DOHH2 (cell line): ENCODE measurements around the gene CREB1.

Experiments
- H3F3A ChIP-seq: fragments of 200-600 bp; sonication (generic), shearing (Covaris generic); 2 replicates; pipeline ENCODE4 v1.6.0; 2016; ENCODE audit warnings: antibody characterized with exemption, mild to moderate bottlenecking; ENCODE audit not compliant: control insufficient read depth, insufficient read depth
- H3K27ac ChIP-seq: fragments of 200-600 bp; sonication (generic); 2 replicates; pipeline ENCODE4 v1.5.1; 2014; ENCODE audit warnings: low read depth, mild to moderate bottlenecking, low read length, moderate library complexity
- H3K27me3 ChIP-seq: fragments of 200-600 bp; sonication (generic); 2 replicates; pipeline ENCODE4 v1.6.1; 2014; ENCODE audit warnings: mild to moderate bottlenecking, low read length, mixed read lengths; ENCODE audit not compliant: control insufficient read depth
- H3K36me3 ChIP-seq: fragments of 200-600 bp; sonication (generic); 2 replicates; pipeline ENCODE4 v1.6.1; 2014; ENCODE audit warnings: mild to moderate bottlenecking, low read length, moderate library complexity, mixed read lengths; ENCODE audit not compliant: control insufficient read depth
- H3K4me1 ChIP-seq: fragments of 200-600 bp; sonication (generic); 2 replicates; pipeline ENCODE4 v1.6.1; 2014; ENCODE audit warnings: mild to moderate bottlenecking, low read length, mixed read lengths; ENCODE audit not compliant: control insufficient read depth
- H3K4me2 ChIP-seq: fragments of 200-600 bp; sonication (generic); 2 replicates; pipeline ENCODE4 v1.6.0; 2014; ENCODE audit warnings: mild to moderate bottlenecking, low read length, moderate library complexity
- H3K4me3 ChIP-seq: fragments of 200-600 bp; sonication (generic); 2 replicates; pipeline ENCODE4 v1.5.1; 2014; ENCODE audit warnings: mild to moderate bottlenecking, low read length, mixed read lengths
- H3K79me2 ChIP-seq: fragments of 200-600 bp; sonication (generic); 2 replicates; pipeline ENCODE4 v1.6.1; 2014; ENCODE audit warnings: mild to moderate bottlenecking, low read length, mixed read lengths; ENCODE audit not compliant: control insufficient read depth
- H3K9me2 ChIP-seq: fragments of 200-600 bp; sonication (generic); replicated peaks from 2 replicates; pipeline ENCODE4 v1.6.1; 2014; ENCODE audit warnings: mild to moderate bottlenecking, low read length, mixed read lengths; ENCODE audit not compliant: control insufficient read depth
- H3K9me3 ChIP-seq: fragments of 200-600 bp; sonication (generic); 2 replicates; pipeline ENCODE4 v1.6.1; 2014; ENCODE audit warnings: antibody characterized with exemption, low read length, mixed read lengths; ENCODE audit not compliant: control insufficient read depth, insufficient read depth
- H4K20me1 ChIP-seq: fragments of 200-600 bp; sonication (generic); 2 replicates; pipeline ENCODE4 v1.6.0; 2014; ENCODE audit warnings: low read depth, mild to moderate bottlenecking, antibody characterized with exemption, low read length, moderate library complexity; ENCODE audit not compliant: control insufficient read depth, insufficient read depth
- EZH2phosphoT487 ChIP-seq: fragments of 200-600 bp; sonication (generic); IDR thresholded peaks from 2 replicates; pipeline ENCODE4 v1.6.1; 2017; ENCODE audit warnings: borderline replicate concordance, mild to moderate bottlenecking, antibody characterized with exemption, low read length, moderate library complexity, mixed read lengths
- TF ChIP-seq, protein P1 (sequence below): fragments of 200-600 bp; sonication (generic); IDR thresholded peaks from one replicate; pipeline ENCODE4 v1.5.1; 2014; ENCODE audit warnings: antibody characterized with exemption, mild to moderate bottlenecking, low read depth, low read length; ENCODE audit not compliant: poor library complexity, severe bottlenecking

Gene CREB1

DNA sequence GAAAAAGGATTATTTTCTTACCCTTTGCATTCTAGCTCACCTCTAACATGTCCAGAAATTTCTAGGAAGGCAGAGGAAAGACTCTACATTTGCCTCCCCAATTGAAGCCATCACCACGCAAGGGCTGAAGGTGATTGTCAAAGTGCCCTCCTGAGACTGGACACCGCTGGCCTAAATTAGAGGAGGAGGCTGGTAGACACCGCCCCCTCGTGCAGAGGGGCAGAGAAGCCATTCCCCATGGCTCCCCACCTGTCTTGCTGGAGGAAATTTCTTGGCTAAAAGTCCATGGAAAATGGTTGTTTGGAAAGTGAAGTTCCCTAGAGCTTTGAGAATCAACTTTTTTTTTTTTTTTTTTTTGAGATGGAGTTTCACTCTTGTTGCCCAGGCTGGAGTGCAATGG is 31.3 kb upstream of the CREB1 start:
- H3K79me2 ChIP-seq = no peaks in the 10 kb centered on the region
- H3K4me1 ChIP-seq = peaks cover 33% of the 10 kb centered on the region
- H3K9me2 ChIP-seq = no peaks in the 10 kb centered on the region
- no peaks in the 10 kb centered on the region for H3K36me3 ChIP-seq
- H3K27me3 ChIP-seq = 0 out of 2 replicates have a peak, but pooled peaks cover 12% of the 10 kb centered on the region
- H3K27ac ChIP-seq = no peak overlapping the region
- H3F3A ChIP-seq = no peaks in the 10 kb centered on the region
- H3K4me2 ChIP-seq = no peak overlapping the region
- no peaks in the 10 kb centered on the region for H3K9me3 ChIP-seq
- TF ChIP-seq, protein P1, sequence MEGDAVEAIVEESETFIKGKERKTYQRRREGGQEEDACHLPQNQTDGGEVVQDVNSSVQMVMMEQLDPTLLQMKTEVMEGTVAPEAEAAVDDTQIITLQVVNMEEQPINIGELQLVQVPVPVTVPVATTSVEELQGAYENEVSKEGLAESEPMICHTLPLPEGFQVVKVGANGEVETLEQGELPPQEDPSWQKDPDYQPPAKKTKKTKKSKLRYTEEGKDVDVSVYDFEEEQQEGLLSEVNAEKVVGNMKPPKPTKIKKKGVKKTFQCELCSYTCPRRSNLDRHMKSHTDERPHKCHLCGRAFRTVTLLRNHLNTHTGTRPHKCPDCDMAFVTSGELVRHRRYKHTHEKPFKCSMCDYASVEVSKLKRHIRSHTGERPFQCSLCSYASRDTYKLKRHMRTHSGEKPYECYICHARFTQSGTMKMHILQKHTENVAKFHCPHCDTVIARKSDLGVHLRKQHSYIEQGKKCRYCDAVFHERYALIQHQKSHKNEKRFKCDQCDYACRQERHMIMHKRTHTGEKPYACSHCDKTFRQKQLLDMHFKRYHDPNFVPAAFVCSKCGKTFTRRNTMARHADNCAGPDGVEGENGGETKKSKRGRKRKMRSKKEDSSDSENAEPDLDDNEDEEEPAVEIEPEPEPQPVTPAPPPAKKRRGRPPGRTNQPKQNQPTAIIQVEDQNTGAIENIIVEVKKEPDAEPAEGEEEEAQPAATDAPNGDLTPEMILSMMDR = no peak
- TF ChIP-seq EZH2phosphoT487 = no peak
- H3K4me3 ChIP-seq = no peak overlapping the region
- H4K20me1 ChIP-seq = no peaks in the 10 kb centered on the region

GRCh38 chr2:207499114-207499513 is 30.6 kb upstream of the CREB1 start:
- no peak for TF ChIP-seq EZH2phosphoT487
- TF ChIP-seq, protein P1 = no peak
- H3K79me2 ChIP-seq = no peaks in the 10 kb centered on the region
- no peak overlapping the region for H3K4me3 ChIP-seq
- H3F3A ChIP-seq = no peaks in the 10 kb centered on the region
- H4K20me1 ChIP-seq = no peaks in the 10 kb centered on the region
- H3K4me1 ChIP-seq = peaks cover 37% of the 10 kb centered on the region
- no peak overlapping the region for H3K27ac ChIP-seq
- H3K36me3 ChIP-seq = no peaks in the 10 kb centered on the region
- H3K27me3 ChIP-seq = 0 out of 2 replicates have a peak, but pooled peaks cover 9% of the 10 kb centered on the region
- no peaks in the 10 kb centered on the region for H3K9me3 ChIP-seq
- no peak overlapping the region for H3K4me2 ChIP-seq
- no peaks in the 10 kb centered on the region for H3K9me2 ChIP-seq

- Histone ChIP-seq H3K4me3 (no peak overlapping the region), H3K4me2 (no peak overlapping the region), H3K36me3 (no peaks in the 10 kb centered on the region), H3F3A (no peaks in the 10 kb centered on the region), H3K27ac (no peak overlapping the region), H4K20me1 (no peaks in the 10 kb centered on the region), H3K79me2 (no peaks in the 10 kb centered on the region), H3K9me2 (no peaks in the 10 kb centered on the region), H3K9me3 (no peaks in the 10 kb centered on the region), H3K4me1 (peaks cover 49% of the 10 kb centered on the region), H3K27me3 (peaks cover 27% of the 10 kb centered on the region; the same call in 1 of the 2 replicates)
- TF ChIP-seq, protein P1 = no peak
- TF ChIP-seq EZH2phosphoT487 = no peak
Observed at GRCh38 chr2:207501802-207502576, 27.8 kb upstream of the CREB1 start.
